Epidermal melanocyte (primary cell): ENCODE results near the gene NTRK2.
A peak's percentile ranks its signal among the peaks of the same experiment; 100 is the strongest.

Experiments
- DNase-seq: peaks from one replicate; pipeline ENCODE4 v3.0.0; 2011; ENCODE audit warnings: low spot score; ENCODE audit not compliant: insufficient read length

Gene NTRK2

DNA sequence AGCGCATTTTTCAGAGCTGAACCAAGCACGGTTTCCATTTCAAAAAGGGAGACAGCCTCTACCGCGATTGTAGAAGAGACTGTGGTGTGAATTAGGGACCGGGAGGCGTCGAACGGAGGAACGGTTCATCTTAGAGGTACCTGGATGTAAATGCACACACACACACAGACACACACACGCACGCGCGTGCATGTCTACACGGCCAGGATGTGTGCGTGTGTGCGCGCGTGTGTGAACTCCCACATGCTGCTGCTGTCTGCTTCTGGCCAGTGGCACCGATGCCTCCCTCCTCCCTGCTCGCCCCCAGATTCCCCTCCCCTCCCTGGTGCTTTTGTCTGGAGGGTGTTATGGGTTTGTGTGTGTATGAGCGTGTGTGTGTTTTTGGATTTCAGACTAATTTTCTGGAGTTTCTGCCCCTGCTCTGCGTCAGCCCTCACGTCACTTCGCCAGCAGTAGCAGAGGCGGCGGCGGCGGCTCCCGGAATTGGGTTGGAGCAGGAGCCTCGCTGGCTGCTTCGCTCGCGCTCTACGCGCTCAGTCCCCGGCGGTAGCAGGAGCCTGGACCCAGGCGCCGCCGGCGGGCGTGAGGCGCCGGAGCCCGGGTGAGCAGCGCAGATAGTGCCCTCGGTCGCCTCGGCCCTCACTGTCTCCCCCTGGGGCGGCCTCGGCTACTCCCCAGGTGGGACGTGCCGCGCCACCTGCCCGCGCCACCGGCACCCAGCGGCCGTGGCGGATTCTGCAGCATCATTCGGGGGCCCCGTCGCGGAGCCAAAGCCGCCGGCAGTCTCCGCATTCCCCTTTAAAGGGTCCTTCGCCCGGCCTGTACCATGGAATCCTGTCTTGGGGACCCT, at the start of gene NTRK2:
Gene NTRK2, plus strand, starts transcription at position 442 of the 850 bp plus-strand sequence. CDS start 1,020 bp downstream, outside the sequence.
- no peak for DNase-seq

GRCh38 chr9:84620338-84620737, 49.2 kb upstream of the NTRK2 start:
- no peak for DNase-seq

DNA sequence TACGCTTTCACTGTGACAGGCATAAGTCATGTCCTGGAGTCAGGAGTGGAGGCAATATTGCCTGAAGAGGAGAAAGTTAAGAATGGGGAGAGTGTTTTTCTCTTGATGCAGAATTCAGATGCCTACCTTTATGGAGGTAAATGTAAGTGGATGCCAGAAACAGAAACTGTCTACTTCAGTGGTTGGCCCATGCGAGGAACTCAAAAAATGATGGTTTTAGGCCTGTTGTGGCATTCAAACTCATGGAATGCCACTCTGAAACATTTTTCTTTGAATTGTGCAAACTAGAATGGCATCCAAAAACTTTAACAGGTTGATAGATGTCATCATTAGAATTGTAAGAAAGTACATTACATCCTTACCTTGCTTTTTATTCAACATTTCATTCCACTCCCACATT, 47.7 kb upstream of the NTRK2 start:
- DNase-seq = no peak

- no peak for DNase-seq
Observed at GRCh38 chr9:84622981-84623380, 46.5 kb upstream of the NTRK2 start.

GRCh38 chr9:84636436-84636835, 33.1 kb upstream of the NTRK2 start:
- DNase-seq = no peak

GRCh38 chr9:84642553-84643141, 26.9 kb upstream of the NTRK2 start:
- DNase-seq = no peak

GRCh38 chr9:84647699-84648098, 21.8 kb upstream of the NTRK2 start:
- no peak for DNase-seq

DNA sequence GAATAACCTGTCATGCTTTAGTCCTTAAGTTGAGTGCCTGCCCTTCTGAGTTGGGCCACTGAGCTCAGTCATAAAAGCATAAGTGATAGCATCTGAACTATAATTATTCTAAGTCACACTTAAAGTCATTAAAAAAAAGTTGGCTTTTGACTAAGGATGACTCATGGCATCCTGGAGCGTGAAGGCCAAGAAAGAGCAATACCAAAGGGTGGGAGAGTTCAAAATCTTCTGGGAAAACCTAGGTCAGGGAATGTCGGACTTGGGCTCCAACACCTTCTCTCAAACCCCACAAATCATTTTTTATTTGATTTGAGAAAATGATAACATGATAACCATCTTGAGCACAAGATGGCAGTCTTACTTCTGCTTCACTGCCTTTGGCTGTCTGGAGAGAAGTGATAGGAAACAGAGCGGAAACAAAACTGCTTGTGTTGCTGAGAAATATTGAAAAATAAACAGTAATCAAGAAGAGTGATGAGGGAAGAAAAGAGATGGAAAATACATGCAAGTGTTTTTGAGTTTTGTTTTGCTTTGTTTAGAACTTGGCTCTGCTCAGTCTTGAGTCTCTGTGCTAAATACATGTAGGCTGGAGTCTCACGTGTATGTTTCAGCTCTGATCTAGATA, 16.9 kb upstream of the NTRK2 start:
- DNase-seq = no peak

- no peak for DNase-seq
Observed at GRCh38 chr9:84655447-84655846, 14.1 kb upstream of the NTRK2 start.

GRCh38 chr9:84659313-84659712, 10.2 kb upstream of the NTRK2 start:
- no peak for DNase-seq

DNA sequence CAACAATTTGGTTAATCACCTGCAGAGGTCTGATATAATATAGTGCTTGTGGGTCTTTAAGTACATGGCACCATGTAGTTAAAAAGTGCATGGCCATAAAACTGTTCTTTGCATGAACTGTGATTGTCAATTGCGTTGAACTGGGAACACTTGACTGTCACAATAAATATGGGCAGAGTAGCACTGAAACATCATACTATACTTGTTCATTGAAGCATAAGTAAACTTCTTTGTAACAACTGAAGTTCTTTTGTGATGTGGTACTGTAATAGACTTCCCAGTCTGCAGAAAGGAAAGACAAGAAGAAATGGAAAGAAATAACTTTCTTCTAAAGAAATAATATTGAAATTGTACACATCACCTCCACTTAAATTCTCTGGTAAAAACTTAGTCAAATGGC, 9.8 kb upstream of the NTRK2 start:
- no peak for DNase-seq

DNA sequence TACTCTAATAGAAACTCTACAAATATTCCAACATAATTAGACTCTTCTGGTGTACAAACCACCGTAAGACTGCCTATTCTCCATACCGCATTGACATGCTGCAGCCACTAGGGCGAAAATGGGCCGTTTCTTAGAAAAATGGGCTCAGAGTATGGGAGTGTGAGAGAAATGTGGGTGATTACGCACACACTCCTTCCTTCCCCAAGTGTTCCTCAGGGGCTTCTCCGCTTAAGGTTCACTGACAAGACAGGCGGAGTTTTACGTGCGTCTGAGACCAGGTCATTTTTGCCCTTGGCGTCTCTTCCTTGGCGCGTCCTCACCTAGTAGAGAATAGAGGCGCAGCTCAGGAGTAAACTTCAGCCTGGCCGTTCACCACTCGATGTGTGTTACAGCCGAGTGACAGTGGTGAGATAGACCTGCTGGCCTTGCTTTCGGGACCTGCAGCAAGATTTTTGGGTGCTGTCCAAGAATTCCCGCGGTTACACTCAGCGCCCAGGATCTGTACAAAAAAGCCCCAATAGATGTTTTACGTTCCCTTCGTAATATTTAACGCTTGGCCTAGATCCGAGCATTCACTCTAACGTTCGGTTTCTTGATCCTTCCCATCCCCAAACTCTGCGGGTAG, 1.8 kb upstream of the NTRK2 start:
- no peak for DNase-seq

GRCh38 chr9:84668196-84669012, 1.1 kb upstream of the NTRK2 start:
- peak; percentile 34 for DNase-seq

DNA sequence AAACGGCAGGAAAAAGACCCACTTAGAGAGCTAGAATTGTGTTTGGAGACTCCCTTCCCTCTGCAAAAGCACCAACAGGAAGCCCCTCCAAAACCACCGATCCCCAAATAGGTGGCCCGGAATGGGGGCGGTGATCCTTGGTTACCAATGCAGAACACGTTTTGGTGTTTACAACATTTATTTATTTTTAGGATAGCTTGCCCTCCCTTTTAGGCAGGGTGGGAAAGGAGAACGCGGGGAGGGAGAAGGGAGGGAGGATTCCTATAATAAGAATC, 579 bp upstream of the NTRK2 start:
- no peak for DNase-seq

DNA sequence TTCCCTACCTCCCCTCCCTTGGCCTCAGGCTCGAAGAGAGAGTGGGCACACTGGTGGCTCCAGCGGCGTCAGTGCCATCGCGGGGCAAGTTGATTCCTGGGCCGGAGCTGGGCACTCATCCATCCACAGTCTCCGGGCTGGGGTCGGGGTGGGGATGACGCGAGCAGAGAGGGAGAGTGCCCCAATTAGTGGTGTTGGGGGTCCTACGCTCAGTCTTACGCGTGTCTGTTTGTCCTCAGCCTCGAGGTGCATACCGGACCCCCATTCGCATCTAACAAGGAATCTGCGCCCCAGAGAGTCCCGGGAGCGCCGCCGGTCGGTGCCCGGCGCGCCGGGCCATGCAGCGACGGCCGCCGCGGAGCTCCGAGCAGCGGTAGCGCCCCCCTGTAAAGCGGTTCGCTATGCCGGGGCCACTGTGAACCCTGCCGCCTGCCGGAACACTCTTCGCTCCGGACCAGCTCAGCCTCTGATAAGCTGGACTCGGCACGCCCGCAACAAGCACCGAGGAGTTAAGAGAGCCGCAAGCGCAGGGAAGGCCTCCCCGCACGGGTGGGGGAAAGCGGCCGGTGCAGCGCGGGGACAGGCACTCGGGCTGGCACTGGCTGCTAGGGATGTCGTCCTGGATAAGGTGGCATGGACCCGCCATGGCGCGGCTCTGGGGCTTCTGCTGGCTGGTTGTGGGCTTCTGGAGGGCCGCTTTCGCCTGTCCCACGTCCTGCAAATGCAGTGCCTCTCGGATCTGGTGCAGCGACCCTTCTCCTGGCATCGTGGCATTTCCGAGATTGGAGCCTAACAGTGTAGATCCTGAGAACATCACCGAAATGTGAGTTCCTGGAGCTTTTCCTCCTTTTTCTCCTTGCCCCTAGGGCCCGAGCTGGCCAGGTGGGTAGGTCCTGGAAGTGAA, 861 bp downstream of the NTRK2 start:
- no peak for DNase-seq

GRCh38 chr9:84671586-84672521, 2.3 kb downstream of the NTRK2 start:
- no peak for DNase-seq

DNA sequence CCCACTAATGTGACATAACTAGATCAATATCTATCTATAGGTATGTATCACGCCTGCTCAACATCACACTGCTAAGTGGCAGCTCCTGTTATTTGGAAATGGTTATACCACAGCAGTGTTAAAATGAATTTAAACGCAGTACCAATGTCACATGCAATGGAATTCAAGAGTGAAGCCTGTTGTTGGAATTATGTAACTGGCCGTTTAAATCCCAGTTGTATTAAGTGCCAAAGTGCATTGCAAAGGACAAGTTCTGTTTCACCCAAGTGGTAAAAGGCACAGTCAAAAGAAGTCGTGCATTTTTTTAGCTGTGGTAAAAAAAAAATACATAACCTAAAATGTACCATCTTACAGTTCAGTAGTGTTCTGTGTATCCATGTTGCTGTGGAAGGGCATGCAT, 4.3 kb downstream of the NTRK2 start:
- no peak for DNase-seq

GRCh38 chr9:84677080-84677479, 7.6 kb downstream of the NTRK2 start:
- DNase-seq = no peak

DNA sequence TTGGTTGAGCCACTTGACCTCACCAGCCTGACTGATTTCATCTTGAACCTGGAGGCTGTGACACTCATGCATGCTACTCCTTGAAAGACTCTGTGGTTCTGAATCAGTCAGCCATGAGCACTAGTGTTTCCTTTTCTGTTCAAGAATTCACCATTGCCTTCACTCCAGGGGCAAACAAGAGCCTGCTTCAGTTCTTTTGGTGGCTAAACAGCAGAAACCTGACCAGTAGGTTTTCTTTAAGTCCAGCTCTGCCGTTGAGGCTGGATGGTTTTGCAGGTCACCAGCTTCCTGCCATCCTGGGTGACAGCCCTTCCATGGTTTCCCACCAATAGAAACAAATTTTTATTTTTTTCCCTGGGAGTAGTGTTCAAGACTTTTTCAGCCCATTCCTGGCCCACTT, 10.0 kb downstream of the NTRK2 start:
- DNase-seq = no peak
